ENCODE measurements around the gene SYCE3. TPM values are rescaled to one million over a fixed set of nuclear protein-coding genes. Genes with fewer than 3 reads are reported as not detected.

Gene SYCE3
- total and polyA plus RNA-seq, 9 of the 15 experiments (the other 6 are each of a cell fraction or from before 2014, with no cell fraction given), result 0.56 TPM; not detected in 8

- TF ChIP-seq SFPQ (IDR thresholded peaks at IDR 0.05; ENCODE audit: low read depth, low read length) (no peak), HNRNPUL1 (IDR thresholded peaks at IDR 0.05; ENCODE audit: low read length) (no peak)
Observed at GRCh38 chr22:50532824-50533796, 29.6 kb downstream of the SYCE3 start (continued).

GRCh38 chr22:50531962-50532674, 30.6 kb downstream of the SYCE3 start:
- peaks cover 12 to 40% of the 10 kb centered on the region in 2 experiments; a peak in 4 of 5 replicates for H3K4me1 ChIP-seq (replicated peaks in 1 of 2; ENCODE audit: control insufficient read depth in 2 of 2, insufficient read depth in 2 of 2, low read length in 2 of 2)
- 88% methylated on average over 3 of the region's 56 CpGs for WGBS (ENCODE audit: insufficient coverage, low coverage, missing lambda C conversion rate)
- no peak overlapping the region for H2AFZ ChIP-seq (ENCODE audit: low read depth, low read length)
- in situ Hi-C loops (cut with MboI) (no loop called here), intact Hi-C loops (cut with micrococcal nuclease) (no loop called here)
- no peak for DNase-seq (ENCODE audit: extremely low read depth in 1 of 4, low spot score in 3 of 4)
- no peaks in the 10 kb centered on the region for H3K27me3 ChIP-seq (ENCODE audit: control insufficient read depth in 2 of 2, insufficient read depth in 2 of 2, low read length in 2 of 2)
- no peak for FAIRE-seq
- CTCF ChIA-PET (ENCODE audit: low intra/inter-chr PET ratio), result no interaction called here
- H3K4me2 ChIP-seq (ENCODE audit: insufficient read depth, low read length), result no peak overlapping the region
- peaks cover 2% of the 10 kb centered on the region; the same call in 1 of the 3 replicates for H3K79me2 ChIP-seq (ENCODE audit: control insufficient read depth, insufficient read depth, low read length)
- no peaks in the 10 kb centered on the region for H3K36me3 ChIP-seq (ENCODE audit: control insufficient read depth, insufficient read depth, low read length)
- BruUV-seq (replicated peaks), result no TSS peak
- 0 out of 2 replicates have a peak, but pooled peaks have one; percentile 16 for TF ChIP-seq POLR2G (IDR thresholded peaks at IDR 0.05; ENCODE audit: low read depth, low read length)
- TF ChIP-seq ZBTB33 (CRISPR knock-in tag; IDR thresholded peaks at IDR 0.05), result peak; percentile 64
- TF ChIP-seq CGGBP1 (CRISPR knock-in tag; IDR thresholded peaks at IDR 0.05), result no peak
- peak; percentile 51 for TF ChIP-seq PCBP1 (IDR thresholded peaks at IDR 0.05; ENCODE audit: low read depth, low read length, poor library complexity, severe bottlenecking)
- no peak for TF ChIP-seq GTF2E2 (tag; IDR thresholded peaks at IDR 0.05)
- H3K9me1 ChIP-seq (ENCODE audit: control insufficient read depth, insufficient read depth, low read length), result no peaks in the 10 kb centered on the region
- no peaks in the 10 kb centered on the region for H4K20me1 ChIP-seq (replicated peaks; ENCODE audit: control insufficient read depth, insufficient read depth, low read length)
- 0 out of 2 replicates have a peak, but pooled peaks cover 2% of the 10 kb centered on the region for H3K9me3 ChIP-seq (replicated peaks; ENCODE audit: control insufficient read depth, insufficient read depth, low read depth, low read length)
- no peak overlapping the region for H3K9ac ChIP-seq (ENCODE audit: insufficient read depth in 1 of 2, low read depth in 2 of 2, low read length in 2 of 2)
- H3K27ac ChIP-seq (ENCODE audit: extremely low read depth, low read depth, low read length), result no peak overlapping the region
- POLR2A ChIA-PET, result interaction anchor here (0.8 kb wide), 1 partner anchor 16 kb away, joined by 3 read pairs; no protein-coding TSS in a partner anchor
- ATAC-seq, result no peak
- no peak overlapping the region for H3K4me3 ChIP-seq

Measured in K562 (cell line).